ENCODE measurements around the gene MAPK1IP1L. TPM values are rescaled to one million over a fixed set of nuclear protein-coding genes. Genes with fewer than 3 reads are reported as not detected.

Gene MAPK1IP1L
- total and polyA plus RNA-seq, 2 of the 4 experiments (the other 2 are of a cell fraction), result 44.8 to 168 TPM

DNA sequence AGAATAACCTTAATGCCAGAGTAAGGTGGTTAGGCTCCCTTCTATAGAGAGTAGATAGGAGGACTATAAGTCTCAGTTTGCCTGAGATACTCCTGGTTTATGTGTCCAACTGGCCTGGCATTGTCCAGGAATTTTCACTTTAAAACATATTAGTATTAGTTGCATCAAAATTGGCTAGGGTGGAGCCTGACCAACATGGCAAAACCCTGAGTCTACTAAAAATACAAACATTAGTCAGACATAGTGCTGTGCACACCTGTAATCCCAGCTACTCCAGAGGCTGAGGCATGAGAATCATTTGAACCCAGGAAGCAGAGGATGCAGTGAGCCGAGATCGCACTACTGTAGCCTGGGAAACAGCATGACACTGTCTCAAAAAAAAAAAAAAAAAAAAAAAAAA, 36.4 kb upstream of the MAPK1IP1L start:
- ChIA-PET CTCF (interaction anchor here (0.6 kb wide), 1 partner anchor 313 kb away, joined by 4 read pairs; no protein-coding TSS in a partner anchor), POLR2A (ENCODE audit: unreplicated experiment) (interaction anchor here (0.6 to 0.9 kb wide), 2 partner anchors 12 to 120 kb away, joined by 3 to 19 read pairs; partner anchors contain the start of gene WDHD1)
- no peak for ATAC-seq (ENCODE audit: low read depth)

More for the DNA sequence above, 36.4 kb upstream of the MAPK1IP1L start:
- intact Hi-C loops (cut with micrococcal nuclease) (no loop called here), dilution Hi-C loops (cut with HindIII; ENCODE audit: low sequenced_read_pairs, unreplicated experiment) (no loop called here), in situ Hi-C loops (cut with MboI; ENCODE audit: low sequenced_read_pairs) (no loop called here)
- no peak overlapping the region for H3K4me2 ChIP-seq (ENCODE audit: low read depth, low read length)
- peaks cover 3% of the 10 kb centered on the region; the same call in 1 of the 2 replicates for H3K4me1 ChIP-seq (ENCODE audit: control insufficient read depth, insufficient read depth, low read length)
- no peaks in the 10 kb centered on the region for H3K9me3 ChIP-seq (ENCODE audit: control insufficient read depth, insufficient read depth, low read length)
- H2BK15ac ChIP-seq (ENCODE audit: low read depth, low read length), result no peak overlapping the region
- no peak overlapping the region for H3K9ac ChIP-seq (ENCODE audit: low read depth, low read length)
- H3K4ac ChIP-seq (ENCODE audit: low read depth, low read length), result no peak overlapping the region
- no peaks in the 10 kb centered on the region for H4K20me1 ChIP-seq (ENCODE audit: insufficient read depth, low read length)
- H3K4me3 ChIP-seq (ENCODE audit: insufficient read depth, low read depth, low read length), result no peak overlapping the region
- TF ChIP-seq USF2 (IDR thresholded peaks at IDR 0.05; ENCODE audit: low read depth, low read length), result no peak
- no peak for TF ChIP-seq RCOR1 (IDR thresholded peaks at IDR 0.05; ENCODE audit: insufficient replicate concordance, low read length)
- TF ChIP-seq ELK1 (IDR thresholded peaks at IDR 0.05; ENCODE audit: borderline replicate concordance, low read depth, low read length), result no peak
- no peak for TF ChIP-seq NFE2L2 (IDR thresholded peaks at IDR 0.05; ENCODE audit: low read depth, low read length)
- no peak for TF ChIP-seq BHLHE40 (IDR thresholded peaks at IDR 0.05; ENCODE audit: low read depth, low read length)
- no peak for TF ChIP-seq MAFK (IDR thresholded peaks at IDR 0.05; ENCODE audit: low read depth, low read length)
- no peak for TF ChIP-seq CEBPB (IDR thresholded peaks at IDR 0.05; ENCODE audit: low read depth, low read length)
- TF ChIP-seq RFX5 (IDR thresholded peaks at IDR 0.05; ENCODE audit: low read depth, low read length), result no peak
- H4K8ac ChIP-seq (ENCODE audit: low read depth in 2 of 2, low read length in 2 of 2), result no peak overlapping the region
- H2BK120ac ChIP-seq (ENCODE audit: low read depth, low read length), result no peak overlapping the region
- no peak overlapping the region for H3K27ac ChIP-seq (ENCODE audit: insufficient read depth, low read length)
- WGBS, 2 experiments (ENCODE audit: extremely low coverage in 2 of 2, insufficient read length in 1 of 2), result no CpG with 5 or more reads among the region's 2 CpGs
- H3K14ac ChIP-seq (replicated peaks; ENCODE audit: low read depth, low read length), result no peak overlapping the region
- no peak overlapping the region for H2BK20ac ChIP-seq (ENCODE audit: low read depth, low read length)
- H3K36me3 ChIP-seq (ENCODE audit: control insufficient read depth, insufficient read depth, low read length), result peaks cover 2% of the 10 kb centered on the region; the same call in 1 of the 2 replicates
- no peaks in the 10 kb centered on the region for H3K27me3 ChIP-seq (ENCODE audit: control insufficient read depth, insufficient read depth, low read length)
- H3K9me1 ChIP-seq (ENCODE audit: insufficient read depth, low read length), result no peaks in the 10 kb centered on the region; the same call in 1 of the 2 replicates
- H2BK5ac ChIP-seq (ENCODE audit: low read depth, low read length, poor library complexity, severe bottlenecking), result no peak overlapping the region
- no peak for DNase-seq
- no peak overlapping the region for H2AK9ac ChIP-seq (replicated peaks; ENCODE audit: low read depth, low read length, poor library complexity)
- no peak overlapping the region for H3K56ac ChIP-seq (ENCODE audit: extremely low read depth, insufficient read depth, low read length)
- H3K23ac ChIP-seq (ENCODE audit: low read depth, low read length), result no peak overlapping the region
- no peak overlapping the region for H4K91ac ChIP-seq (ENCODE audit: insufficient read depth, low read depth, low read length)
- no peak overlapping the region for H4K5ac ChIP-seq (ENCODE audit: low read depth, low read length)
- peaks cover 12 to 40% of the 10 kb centered on the region in 2 experiments for H3K79me1 ChIP-seq (ENCODE audit: low read depth in 1 of 2, low read length in 2 of 2)
- BruUV-seq (replicated peaks), result no TSS peak
- H2AK5ac ChIP-seq (ENCODE audit: low read depth, low read length), result no peak overlapping the region
- no peak overlapping the region for H3K18ac ChIP-seq (ENCODE audit: low read depth, low read length)
- H2AFZ ChIP-seq (replicated peaks; ENCODE audit: low read length, poor library complexity), result no peak overlapping the region

Data from IMR-90 (cell line).